Measurements from ENCODE around the gene RIBC2. TPM values are rescaled to one million over a fixed set of nuclear protein-coding genes. Genes with fewer than 3 reads are reported as not detected.
A peak's percentile ranks its signal among the peaks of the same experiment; 100 is the strongest.
"Not testable (repeated sequence)": the region's sequence is repeated elsewhere in the genome, so short reads cannot be mapped to it uniquely, and the experiment has no call there.

Gene RIBC2
- polyA plus RNA-seq, 1 donor from 2014 or later: not detected

GRCh38 chr22:45429981-45430775 lies 16.7 kb downstream of the RIBC2 start:
- H3K27me3 Mint-ChIP-seq: peaks cover 10% of the 10 kb centered on the region
- H3K4me1 Mint-ChIP-seq: peaks cover under 1 to 15% (median 14%) of the 10 kb centered on the region in 3 donors
- no peaks in the 10 kb centered on the region for H3K9me3 Mint-ChIP-seq
- no peak overlapping the region for H3K27ac Mint-ChIP-seq
- H3K4me3 Mint-ChIP-seq: no peak overlapping the region
- H3K36me3 Mint-ChIP-seq: peaks cover 2% of the 10 kb centered on the region

- no peak overlapping the region for H3K4me3 Mint-ChIP-seq
- peaks cover 2% of the 10 kb centered on the region for H3K36me3 Mint-ChIP-seq
- H3K4me1 Mint-ChIP-seq: peaks cover 8 to 20% (median 20%) of the 10 kb centered on the region in 3 donors
- peaks cover 15% of the 10 kb centered on the region for H3K27me3 Mint-ChIP-seq
- H3K9me3 Mint-ChIP-seq: no peaks in the 10 kb centered on the region
- H3K27ac Mint-ChIP-seq: no peak overlapping the region
Observed at GRCh38 chr22:45430871-45431270, 17.4 kb downstream of the RIBC2 start.

GRCh38 chr22:45434981-45435380 lies 21.5 kb downstream of the RIBC2 start:
- Mint-ChIP-seq H3K27ac (no peak overlapping the region), H3K9me3 (no peaks in the 10 kb centered on the region), H3K4me1 (peaks cover 6 to 12% (median 8%) of the 10 kb centered on the region in 3 donors), H3K4me3 (no peak overlapping the region), H3K36me3 (peaks cover 4% of the 10 kb centered on the region), H3K27me3 (peaks cover 5% of the 10 kb centered on the region)

GRCh38 chr22:45435544-45436139 lies 22.1 kb downstream of the RIBC2 start:
- peaks cover 5% of the 10 kb centered on the region for H3K27me3 Mint-ChIP-seq
- peak overlapping the region in 2 of 3 donors; percentile 5 to 84 for H3K27ac Mint-ChIP-seq
- H3K4me1 Mint-ChIP-seq: peaks cover 6 to 12% (median 8%) of the 10 kb centered on the region in 3 donors

GRCh38 chr22:45436871-45437517 lies 23.5 kb downstream of the RIBC2 start:
- not testable (repeated sequence) for H3K27ac Mint-ChIP-seq, H3K4me3 Mint-ChIP-seq, H3K9me3 Mint-ChIP-seq, H3K36me3 Mint-ChIP-seq
- peaks cover 11% of the 10 kb centered on the region for H3K27me3 Mint-ChIP-seq
- H3K4me1 Mint-ChIP-seq: peaks cover 12% of the 10 kb centered on the region in 3 donors

More at GRCh38 chr22:45435544-45436139, 22.1 kb downstream of the RIBC2 start:
- H3K36me3 Mint-ChIP-seq: peaks cover 4% of the 10 kb centered on the region
- H3K9me3 Mint-ChIP-seq: no peaks in the 10 kb centered on the region
- no peak overlapping the region for H3K4me3 Mint-ChIP-seq

GRCh38 chr22:45438336-45438735 lies 24.8 kb downstream of the RIBC2 start:
- no peaks in the 10 kb centered on the region for H3K9me3 Mint-ChIP-seq
- H3K4me3 Mint-ChIP-seq: no peak overlapping the region
- peaks cover 14% of the 10 kb centered on the region for H3K27me3 Mint-ChIP-seq
- H3K27ac Mint-ChIP-seq: no peak overlapping the region
- H3K36me3 Mint-ChIP-seq: peaks cover 4% of the 10 kb centered on the region
- peaks cover 10 to 12% (median 12%) of the 10 kb centered on the region in 3 donors for H3K4me1 Mint-ChIP-seq

- H3K9me3 Mint-ChIP-seq, H3K36me3 Mint-ChIP-seq, H3K27ac Mint-ChIP-seq, H3K4me1 Mint-ChIP-seq: not testable (repeated sequence)
- Mint-ChIP-seq H3K27me3 (peaks cover 13% of the 10 kb centered on the region), H3K4me3 (peak overlapping the region in 1 of 4 donors; percentile 63)
Observed at GRCh38 chr22:45440688-45441087, 27.2 kb downstream of the RIBC2 start.

GRCh38 chr22:45441138-45441537 lies 27.6 kb downstream of the RIBC2 start:
- no peaks in the 10 kb centered on the region for H3K9me3 Mint-ChIP-seq
- no peak overlapping the region for H3K27ac Mint-ChIP-seq
- H3K36me3 Mint-ChIP-seq: peaks cover 4% of the 10 kb centered on the region
- peak overlapping the region in 2 of 4 donors; percentile 19 to 63 for H3K4me3 Mint-ChIP-seq
- peaks cover 4 to 6% (median 4%) of the 10 kb centered on the region in 3 donors for H3K4me1 Mint-ChIP-seq
- peaks cover 11% of the 10 kb centered on the region for H3K27me3 Mint-ChIP-seq

- Mint-ChIP-seq H3K9me3 (no peaks in the 10 kb centered on the region), H3K36me3 (peaks cover 4% of the 10 kb centered on the region), H3K27ac (no peak overlapping the region), H3K4me1 (peaks cover 4 to 6% (median 4%) of the 10 kb centered on the region in 3 donors), H3K4me3 (no peak overlapping the region), H3K27me3 (peaks cover 11% of the 10 kb centered on the region)
Observed at GRCh38 chr22:45442116-45442515, 28.6 kb downstream of the RIBC2 start.

GRCh38 chr22:45444168-45444567 lies 30.7 kb downstream of the RIBC2 start:
- Mint-ChIP-seq H3K4me1 (peaks cover 4 to 6% (median 4%) of the 10 kb centered on the region in 3 donors), H3K36me3 (no peaks in the 10 kb centered on the region), H3K9me3 (no peaks in the 10 kb centered on the region), H3K27ac (no peak overlapping the region), H3K27me3 (peaks cover 11% of the 10 kb centered on the region), H3K4me3 (no peak overlapping the region)

GRCh38 chr22:45445031-45445710 lies 31.7 kb downstream of the RIBC2 start:
- H3K27me3 Mint-ChIP-seq: peaks cover 11% of the 10 kb centered on the region
- no peak overlapping the region for H3K27ac Mint-ChIP-seq
- H3K4me1 Mint-ChIP-seq: peaks cover 4 to 6% (median 4%) of the 10 kb centered on the region in 3 donors
- no peaks in the 10 kb centered on the region for H3K36me3 Mint-ChIP-seq
- H3K4me3 Mint-ChIP-seq: no peak overlapping the region
- no peaks in the 10 kb centered on the region for H3K9me3 Mint-ChIP-seq

GRCh38 chr22:45446216-45446615 lies 32.7 kb downstream of the RIBC2 start:
- H3K4me1 Mint-ChIP-seq: peaks cover 0 to 1% (median 1%) of the 10 kb centered on the region in 3 donors
- no peaks in the 10 kb centered on the region for H3K9me3 Mint-ChIP-seq
- H3K36me3 Mint-ChIP-seq: no peaks in the 10 kb centered on the region
- no peak overlapping the region for H3K4me3 Mint-ChIP-seq
- no peak overlapping the region for H3K27ac Mint-ChIP-seq
- peaks cover 8% of the 10 kb centered on the region for H3K27me3 Mint-ChIP-seq

- H3K27me3 Mint-ChIP-seq, H3K36me3 Mint-ChIP-seq, H3K4me1 Mint-ChIP-seq, H3K4me3 Mint-ChIP-seq, H3K9me3 Mint-ChIP-seq, H3K27ac Mint-ChIP-seq: not testable (repeated sequence)
Observed at GRCh38 chr22:45447596-45447995, 34.1 kb downstream of the RIBC2 start.

- Mint-ChIP-seq H3K4me1 (no peaks in the 10 kb centered on the region), H3K9me3 (no peaks in the 10 kb centered on the region), H3K36me3 (no peaks in the 10 kb centered on the region), H3K4me3 (no peak overlapping the region), H3K27ac (no peak overlapping the region), H3K27me3 (peaks cover 8% of the 10 kb centered on the region)
Observed at GRCh38 chr22:45448431-45448830, 34.9 kb downstream of the RIBC2 start.

GRCh38 chr22:45449442-45449841 lies 35.9 kb downstream of the RIBC2 start:
- H3K4me1 Mint-ChIP-seq, H3K4me3 Mint-ChIP-seq, H3K9me3 Mint-ChIP-seq, H3K36me3 Mint-ChIP-seq, H3K27me3 Mint-ChIP-seq, H3K27ac Mint-ChIP-seq: not testable (repeated sequence)
